Heart left ventricle (tissue), 13 donors: Measurements from ENCODE around the gene IFNLR1.

ENCODE experiments used
- POLR2A ChIP-seq, 2 donors: fragments of 450-650 bp; IDR thresholded peaks; one replicate each; pipeline ENCODE4 v1.6.1; 2017; ENCODE audit warnings: antibody characterized with exemption in 2 of 2, mild to moderate bottlenecking in 2 of 2, moderate library complexity in 2 of 2
- TF ChIP-seq, protein P1 (sequence below), 12 donors: fragments of 200-600 bp; sonication (generic) in 4 of 12; IDR thresholded peaks; one replicate each; pipeline versions ENCODE4 v1.5.0 to v1.8.0; 2018 to 2022; ENCODE audit warnings: antibody characterized with exemption in 12 of 12, mild to moderate bottlenecking in 5 of 12
- donor health status: ischemic (EF 13 %, LVEDD 7.1; RV severe dilation, severe dysfunction).
- donor health status: DM: no; HTN: yes; CAD: no.
- donor health status: DM: no; HTN: no; CAD: no.
- donor health status: ischemic (EF 25% LVEDD 6.9; RV normal size, moderate dysfunction).
- donor health status: ischemic (EF 25% LVEDD 5.7; RV mildly dilated, moderate dysfunction).
- donor health status: ischemic (EF 35%, LVEDD 5.7; RV mildly dilated, moderate dysfunction).
- donor health status: nonischemic (EF 11% LVEDD 7.7; RV severe dilation, severe dysfunction).
- donor health status: DM: yes; HTN: yes; CAD: no.
- donor health status: PGD.
- donor health status: ischemic (EF 29% LVEDD 5.4; RV normal size, mild dysfunction).
- donor health status: nonischemic (EF 23%, LVEDD 6.1; RV moderate dilation, normal function).

GRCh38 chr1:24167008-24167407 lies 20.1 kb downstream of the IFNLR1 start:
- no peak for TF ChIP-seq POLR2A (IDR thresholded peaks at IDR 0.05)
- TF ChIP-seq, protein P1, sequence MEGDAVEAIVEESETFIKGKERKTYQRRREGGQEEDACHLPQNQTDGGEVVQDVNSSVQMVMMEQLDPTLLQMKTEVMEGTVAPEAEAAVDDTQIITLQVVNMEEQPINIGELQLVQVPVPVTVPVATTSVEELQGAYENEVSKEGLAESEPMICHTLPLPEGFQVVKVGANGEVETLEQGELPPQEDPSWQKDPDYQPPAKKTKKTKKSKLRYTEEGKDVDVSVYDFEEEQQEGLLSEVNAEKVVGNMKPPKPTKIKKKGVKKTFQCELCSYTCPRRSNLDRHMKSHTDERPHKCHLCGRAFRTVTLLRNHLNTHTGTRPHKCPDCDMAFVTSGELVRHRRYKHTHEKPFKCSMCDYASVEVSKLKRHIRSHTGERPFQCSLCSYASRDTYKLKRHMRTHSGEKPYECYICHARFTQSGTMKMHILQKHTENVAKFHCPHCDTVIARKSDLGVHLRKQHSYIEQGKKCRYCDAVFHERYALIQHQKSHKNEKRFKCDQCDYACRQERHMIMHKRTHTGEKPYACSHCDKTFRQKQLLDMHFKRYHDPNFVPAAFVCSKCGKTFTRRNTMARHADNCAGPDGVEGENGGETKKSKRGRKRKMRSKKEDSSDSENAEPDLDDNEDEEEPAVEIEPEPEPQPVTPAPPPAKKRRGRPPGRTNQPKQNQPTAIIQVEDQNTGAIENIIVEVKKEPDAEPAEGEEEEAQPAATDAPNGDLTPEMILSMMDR (IDR thresholded peaks at IDR 0.05), result no peak
